Activated naive CD4-positive, alpha-beta T cell treated with anti-CD3 and anti-CD28 coated beads, Interleukin-2, amount 10 ng/mL, durations not matched to agents 5 hours and 36 hours (primary cell): ENCODE data around the gene DHPS. TPM values are rescaled to one million over a fixed set of nuclear protein-coding genes. Genes with fewer than 3 reads are reported as not detected.

ENCODE experiments used
- total RNA-seq, 2 experiments: library from RNA; stranded (reverse); gene quantifications; one replicate each; pipeline ENCODE4 v1.2.3, GENCODE V29; 2021

The DHPS gene
- total RNA-seq, result 100 to 1,000 TPM; 102 to 115 TPM

DNA sequence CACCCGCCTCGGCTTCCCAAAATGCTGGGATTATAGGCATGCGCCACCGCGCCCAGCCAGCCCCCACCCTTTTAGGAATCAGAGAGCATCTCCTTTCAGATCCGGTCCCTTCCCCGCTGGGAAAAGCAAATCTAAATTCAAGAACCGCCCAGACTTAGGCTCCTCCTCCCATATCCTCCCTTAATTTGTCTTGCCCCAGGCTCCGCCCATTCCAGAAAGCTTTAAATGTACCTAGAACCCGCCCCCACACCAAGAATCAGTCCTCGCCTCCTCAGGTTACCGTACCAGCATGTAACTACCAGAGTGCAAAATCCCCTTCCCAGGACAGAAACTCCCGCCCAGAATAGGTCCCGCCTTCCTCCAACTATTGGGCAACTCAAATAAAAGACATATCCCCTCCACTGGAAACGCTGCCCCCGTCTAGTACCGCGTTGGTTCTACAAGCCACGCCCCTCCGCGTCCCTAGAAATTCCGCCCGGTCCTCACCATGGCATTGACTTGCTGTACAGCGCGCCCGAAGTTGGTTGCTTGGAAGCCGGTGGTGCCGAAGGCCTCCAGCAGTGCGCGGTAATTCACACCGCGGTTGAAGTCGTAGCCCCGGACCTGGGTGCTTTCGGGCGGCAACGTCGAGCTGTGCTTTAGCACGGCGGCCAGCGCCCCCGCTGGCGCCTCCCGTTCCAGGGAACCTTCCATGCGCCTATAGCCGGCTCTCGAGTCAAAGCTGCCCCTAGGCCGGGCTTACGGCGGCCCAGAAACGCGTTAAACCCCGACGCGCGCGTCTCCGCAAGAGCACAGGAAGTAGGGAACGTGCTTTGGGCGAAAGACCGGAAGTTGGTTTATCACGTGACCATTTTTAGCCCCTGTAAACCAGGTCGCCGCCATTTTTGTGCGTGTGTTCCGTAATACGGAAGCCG is at the start of gene DHPS:
Gene DHPS (minus strand): TSS at position 807 of the 914 bp plus-strand sequence. CDS start 114 bp downstream, at position 693.

GRCh38 chr19:12723641-12724426 is 42.2 kb upstream of the DHPS start, which contains the start of gene TNPO2:
Gene TNPO2 (minus strand): TSS chr19:12723932. CDS start chr19:12720977, 2,955 bp downstream.

DNA sequence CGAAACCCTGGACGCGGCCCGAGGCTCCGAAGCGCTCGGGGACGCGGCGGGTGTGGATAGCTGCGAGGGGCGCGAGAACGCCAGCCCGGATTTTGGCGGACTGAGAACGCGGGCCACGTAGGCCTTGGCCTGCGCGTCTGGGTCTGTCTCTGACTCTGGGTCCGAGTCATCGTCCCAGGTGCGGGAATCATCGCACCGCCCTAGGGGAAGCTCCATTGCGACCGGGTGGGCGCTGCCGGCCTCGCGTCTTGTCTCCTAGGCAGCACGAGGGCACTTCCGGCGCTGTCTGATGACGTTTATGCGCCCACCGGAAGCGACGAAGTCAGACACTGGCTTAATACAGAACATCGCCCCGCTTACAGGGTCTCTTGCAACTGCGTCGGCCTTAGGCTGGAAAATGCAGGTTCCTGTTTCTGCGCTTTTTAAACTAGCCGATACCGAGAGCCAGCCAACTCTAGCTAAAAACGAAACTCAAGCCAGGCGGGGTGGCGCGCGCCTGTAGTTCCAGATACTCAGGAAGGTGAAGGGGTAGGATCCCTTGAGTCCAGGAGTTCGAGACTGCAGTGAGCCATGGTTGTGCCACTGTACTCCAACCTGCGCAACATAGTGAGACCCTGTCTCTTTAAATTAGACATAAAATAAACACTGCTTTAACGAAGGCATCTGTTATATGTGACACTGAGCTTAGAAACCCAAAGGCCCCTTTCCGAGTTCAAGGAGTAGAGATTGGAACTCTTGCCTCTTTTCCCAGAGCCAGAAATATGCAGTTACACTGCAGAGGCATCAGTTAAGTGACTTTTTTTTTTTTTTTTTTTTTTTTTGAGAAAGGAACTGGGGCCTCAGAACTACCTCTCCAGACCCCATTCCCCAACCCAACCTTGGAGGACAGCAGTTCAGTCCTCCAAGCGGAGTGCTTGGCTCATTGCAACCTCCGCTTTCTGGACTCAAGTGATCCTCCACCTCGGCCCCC is 15.0 kb upstream of the DHPS start, which contains the start of gene FBXW9:
Gene FBXW9 (minus strand): TSS at position 266 of the 970 bp plus-strand sequence. CDS start 50 bp downstream, at position 216.

GRCh38 chr19:12687496-12688196 is 6.0 kb upstream of the DHPS start, which contains the start of gene GNG14:
Gene GNG14 (plus strand): TSS chr19:12687998. CDS start chr19:12688049, 51 bp downstream.

DNA sequence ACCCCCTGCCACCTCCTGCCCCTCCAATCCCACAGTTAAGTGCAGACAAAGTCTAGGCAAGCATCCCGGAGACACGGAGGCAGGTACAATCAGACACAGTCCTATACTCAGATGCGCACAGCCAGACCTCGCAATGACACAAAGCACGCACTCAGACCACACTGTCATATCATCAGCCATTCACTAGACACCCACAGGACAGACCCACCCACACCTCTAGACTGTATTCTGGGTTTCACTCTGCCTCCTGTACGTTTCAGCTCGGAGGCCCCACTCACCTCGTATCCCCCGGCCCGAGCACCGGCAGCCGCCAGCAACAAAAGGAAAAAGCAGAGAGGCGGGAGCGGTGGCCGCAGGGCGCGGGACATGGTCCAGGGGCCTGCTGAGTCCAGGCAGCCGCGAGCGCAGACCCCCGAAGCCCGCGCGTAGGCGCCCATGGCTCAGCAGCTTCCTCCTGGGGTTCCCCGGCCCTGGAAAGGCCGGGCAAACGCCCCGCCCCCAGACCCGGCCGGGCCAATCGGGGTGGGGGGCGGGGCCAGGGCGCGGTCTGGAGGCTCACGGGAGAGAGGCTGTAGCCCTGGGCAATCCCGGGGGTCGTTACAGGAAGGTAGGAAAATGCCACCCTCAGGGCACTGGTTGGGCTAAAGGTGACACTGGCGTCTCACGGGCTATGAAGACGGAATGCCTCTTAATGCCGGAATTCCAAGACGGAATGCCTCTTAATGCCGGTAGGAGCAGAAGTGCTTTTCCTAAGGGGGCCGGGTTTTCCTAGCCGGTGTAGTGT is 15.2 kb downstream of the DHPS start, which contains the start of the genes MAN2B1 and WDR83:
Gene MAN2B1 (minus strand): TSS at position 478 of the 784 bp plus-strand sequence. CDS start 41 bp downstream, at position 437.
Gene WDR83 (plus strand): TSS at position 543 of the 784 bp plus-strand sequence. CDS start 2,984 bp downstream, outside the sequence.

Other genes with a start within 250 kb of the DHPS start
- gene ZNF443, start 240.9 kb downstream of the DHPS start, total RNA-seq, result 1 to 10 TPM; 6.5 to 6.7 TPM
- 1 to 10 TPM; 3.2 to 5.7 TPM for gene ZNF709, start 197.1 kb downstream of the DHPS start, total RNA-seq
- gene ZNF564, start 130.4 kb downstream of the DHPS start, total RNA-seq, result 10 to 100 TPM; 11.7 to 11.8 TPM
- gene ZNF490, start 71.1 kb downstream of the DHPS start, total RNA-seq, result 10 to 100 TPM; 20.4 to 21.4 TPM
- gene ZNF791, start 71.0 kb downstream of the DHPS start, total RNA-seq, result 10 to 100 TPM; 43.8 to 46.3 TPM
- gene MAN2B1, start 15.1 kb downstream of the DHPS start, total RNA-seq, result 100 to 1,000 TPM; 179 to 189 TPM
- 10 to 100 TPM; 14.2 to 17.2 TPM for gene WDR83, start 15.1 kb downstream of the DHPS start, total RNA-seq
- gene GNG14, start 6.1 kb upstream of the DHPS start, total RNA-seq, result not detected
- gene FBXW9, start 14.8 kb upstream of the DHPS start, total RNA-seq, result 1 to 10 TPM; 5.3 to 6.6 TPM
- gene TNPO2, start 42.1 kb upstream of the DHPS start, total RNA-seq, result 10 to 100 TPM; 62.6 to 63.7 TPM
- 100 to 1,000 TPM; 221 to 228 TPM for gene TRIR, start 52.8 kb upstream of the DHPS start, total RNA-seq
- gene GET3, start 55.6 kb upstream of the DHPS start, total RNA-seq, result 10 to 100 TPM; 52.4 to 55.0 TPM
- gene BEST2, start 69.9 kb upstream of the DHPS start, total RNA-seq, result not detected
- gene HOOK2, start 93.7 kb upstream of the DHPS start, total RNA-seq, result 10 to 100 TPM; 19.6 to 20.2 TPM
- gene JUNB, start 109.6 kb upstream of the DHPS start, total RNA-seq, result 10 to 100 TPM; 90.6 to 96.0 TPM
- gene PRDX2, start 119.9 kb upstream of the DHPS start, total RNA-seq, result 100 to 1,000 TPM; 245 to 256 TPM
- 10 to 100 TPM; 12.6 to 18.2 TPM for gene THSD8, start 120.2 kb upstream of the DHPS start, total RNA-seq
- gene RNASEH2A, start 124.7 kb upstream of the DHPS start, total RNA-seq, result 10 to 100 TPM; 28.5 to 30.9 TPM
- not detected for gene RTBDN, start 152.7 kb upstream of the DHPS start, total RNA-seq
- under 1 TPM; 0.53 to 0.88 TPM for gene MAST1, start 156.6 kb upstream of the DHPS start, total RNA-seq
- gene DNASE2, start 199.6 kb upstream of the DHPS start, total RNA-seq, result 10 to 100 TPM; 29.4 to 30.0 TPM
- under 1 TPM in 1 of 2 experiments, not detected in 1; 0.14 TPM for gene KLF1, start 205.3 kb upstream of the DHPS start, total RNA-seq
- 10 to 100 TPM; 39.0 to 42.7 TPM for gene GCDH, start 209.3 kb upstream of the DHPS start, total RNA-seq
- 1 to 10 TPM; 3.1 to 5.1 TPM for gene SYCE2, start 237.4 kb upstream of the DHPS start, total RNA-seq